ENCODE results near the gene AKAP6. TPM values are rescaled to one million over a fixed set of nuclear protein-coding genes. Genes with fewer than 3 reads are reported as not detected.

AKAP6 gene
- total RNA-seq, 1 experiment from 2014 or later, result 1.1 TPM

DNA sequence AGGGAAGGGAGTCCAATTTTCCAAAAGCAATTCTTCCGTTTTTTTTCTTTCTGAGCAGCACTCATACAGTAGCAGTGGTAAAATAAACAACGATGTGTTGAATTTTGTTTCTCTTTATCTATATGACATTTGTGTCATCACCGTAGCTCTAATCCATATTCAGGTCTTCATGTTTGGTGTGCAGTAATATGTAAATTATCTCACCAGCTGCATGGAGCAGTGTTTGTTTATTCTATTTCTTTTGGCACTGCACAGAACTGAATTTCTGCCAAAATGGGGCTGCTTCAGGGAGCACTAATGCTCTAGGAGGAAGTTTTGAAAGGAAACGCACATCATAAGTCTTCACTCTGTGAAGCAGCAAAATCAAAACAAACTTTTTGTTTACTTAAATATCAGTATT lies 479.5 kb downstream of the AKAP6 start:
- H3K4me3 Mint-ChIP-seq, result no peak overlapping the region

More for the DNA sequence above, 479.5 kb downstream of the AKAP6 start:
- H2BK5ac ChIP-seq (ENCODE audit: insufficient read length, low read length), result no peak overlapping the region
- no peaks in the 10 kb centered on the region for H4K20me1 ChIP-seq (ENCODE audit: control insufficient read depth, insufficient read depth, insufficient read length)
- H2BK20ac ChIP-seq (ENCODE audit: low read depth, low read length, poor library complexity, severe bottlenecking), result no peak overlapping the region
- no peak overlapping the region for H2AK5ac ChIP-seq (ENCODE audit: insufficient read length, low read length)
- H2BK15ac ChIP-seq (ENCODE audit: low read depth, low read length), result no peak overlapping the region
- H3K4me1 ChIP-seq (ENCODE audit: insufficient read depth, low read length), result peaks cover 11% of the 10 kb centered on the region; the same call in 1 of the 2 replicates
- no peaks in the 10 kb centered on the region for H3K27me3 ChIP-seq (ENCODE audit: insufficient read depth, low read length)
- no peak overlapping the region for H3K27ac ChIP-seq (ENCODE audit: insufficient read length, low read depth, low read length)
- H2BK12ac ChIP-seq (ENCODE audit: insufficient read length, low read depth, low read length), result no peak overlapping the region
- H3K23me2 ChIP-seq (ENCODE audit: insufficient read length, low read depth, low read length, poor library complexity, severe bottlenecking), result no peaks in the 10 kb centered on the region
- H3K4me2 ChIP-seq (ENCODE audit: insufficient read depth, insufficient read length, low read length), result no peak overlapping the region
- H3K79me1 ChIP-seq (ENCODE audit: insufficient read depth, low read depth, low read length, poor library complexity, severe bottlenecking), result no peaks in the 10 kb centered on the region
- H3K4ac ChIP-seq (ENCODE audit: low read depth, low read length), result no peak overlapping the region
- H3K36me3 Mint-ChIP-seq (ENCODE audit: insufficient read depth in 1 of 3, low read depth in 3 of 3), result peaks cover 17 to 19% (median 18%) of the 10 kb centered on the region in 3 experiments
- peaks cover 30 to 36% of the 10 kb centered on the region in 2 experiments for H3K4me1 Mint-ChIP-seq
- no peak overlapping the region for H3K14ac ChIP-seq (ENCODE audit: insufficient read depth, low read length)
- no peak overlapping the region for H4K8ac ChIP-seq (replicated peaks; ENCODE audit: insufficient read length, low read depth, low read length)
- no CpG with 5 or more reads among the region's 4 CpGs for WGBS (ENCODE audit: extremely low coverage, insufficient read length, low lambda C conversion rate)
- H3K79me2 ChIP-seq (ENCODE audit: insufficient read depth, low read length), result no peaks in the 10 kb centered on the region
- no peak for DNase-seq
- H2BK120ac ChIP-seq (ENCODE audit: low read depth, low read length, poor library complexity, severe bottlenecking), result no peak overlapping the region
- H3K27ac Mint-ChIP-seq, result no peak overlapping the region
- no peak overlapping the region for H2AFZ ChIP-seq (ENCODE audit: low read length)
- TF ChIP-seq, protein P1, sequence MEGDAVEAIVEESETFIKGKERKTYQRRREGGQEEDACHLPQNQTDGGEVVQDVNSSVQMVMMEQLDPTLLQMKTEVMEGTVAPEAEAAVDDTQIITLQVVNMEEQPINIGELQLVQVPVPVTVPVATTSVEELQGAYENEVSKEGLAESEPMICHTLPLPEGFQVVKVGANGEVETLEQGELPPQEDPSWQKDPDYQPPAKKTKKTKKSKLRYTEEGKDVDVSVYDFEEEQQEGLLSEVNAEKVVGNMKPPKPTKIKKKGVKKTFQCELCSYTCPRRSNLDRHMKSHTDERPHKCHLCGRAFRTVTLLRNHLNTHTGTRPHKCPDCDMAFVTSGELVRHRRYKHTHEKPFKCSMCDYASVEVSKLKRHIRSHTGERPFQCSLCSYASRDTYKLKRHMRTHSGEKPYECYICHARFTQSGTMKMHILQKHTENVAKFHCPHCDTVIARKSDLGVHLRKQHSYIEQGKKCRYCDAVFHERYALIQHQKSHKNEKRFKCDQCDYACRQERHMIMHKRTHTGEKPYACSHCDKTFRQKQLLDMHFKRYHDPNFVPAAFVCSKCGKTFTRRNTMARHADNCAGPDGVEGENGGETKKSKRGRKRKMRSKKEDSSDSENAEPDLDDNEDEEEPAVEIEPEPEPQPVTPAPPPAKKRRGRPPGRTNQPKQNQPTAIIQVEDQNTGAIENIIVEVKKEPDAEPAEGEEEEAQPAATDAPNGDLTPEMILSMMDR (conservative IDR thresholded peaks at IDR 0.05), result no peak
- no peak overlapping the region for H3K23ac ChIP-seq (ENCODE audit: insufficient read length, low read depth, low read length)
- H3K18ac ChIP-seq (ENCODE audit: insufficient read length, low read depth, low read length), result no peak overlapping the region
- H3K9me3 ChIP-seq (ENCODE audit: control insufficient read depth, low read depth, low read length), result no peaks in the 10 kb centered on the region
- peaks cover 17 to 20% of the 10 kb centered on the region in 2 experiments for H3K9me3 Mint-ChIP-seq
- H4K5ac ChIP-seq (ENCODE audit: insufficient read length, low read depth, low read length), result no peak overlapping the region
- no peak overlapping the region for H3K9ac ChIP-seq (ENCODE audit: extremely low read depth, insufficient read length, low read length)
- H4K91ac ChIP-seq (ENCODE audit: insufficient read length, low read depth, low read length), result no peak overlapping the region
- H3K56ac ChIP-seq (ENCODE audit: insufficient read length, low read depth, low read length), result no peak overlapping the region
- H3K27me3 Mint-ChIP-seq (ENCODE audit: low read depth), result no peaks in the 10 kb centered on the region
- H3T11ph ChIP-seq (ENCODE audit: low read length), result no peak overlapping the region

All from H9 (cell line).